HepG2 (cell line): ENCODE results near the gene VPS11. TPM values are rescaled to one million over a fixed set of nuclear protein-coding genes. Genes with fewer than 3 reads are reported as not detected.

Source experiments
- CBX2 ChIP-seq, 2 experiments: fragments of 200-600 bp in 1 of 2; sonication (generic); formaldehyde crosslinking in 1 of 2; IDR thresholded peaks; 2 replicates each; pipeline versions ENCODE4 v1.7.0 to v1.8.1; 2018 to 2022; ENCODE audit warnings: low read depth in 2 of 2, low read length in 1 of 2, mild to moderate bottlenecking in 1 of 2, missing genetic modification reagents in 1 of 2
- KDM6A ChIP-seq: IDR thresholded peaks from 2 replicates; pipeline ENCODE4 v1.6.1; 2016; ENCODE audit warnings: low read depth
- MAF1 ChIP-seq: sonication (generic); formaldehyde crosslinking; IDR thresholded peaks from 2 replicates; pipeline ENCODE4 v1.5.0; 2020; ENCODE audit warnings: missing genetic modification reagents, borderline replicate concordance
- MAZ ChIP-seq, 2 experiments: sonication (generic) in 1 of 2; formaldehyde crosslinking in 1 of 2; IDR thresholded peaks; 2 replicates each; pipeline versions ENCODE4 v1.5.0 to v1.6.1; 2012 to 2020; ENCODE audit warnings: low read depth in 2 of 2, mild to moderate bottlenecking in 2 of 2, borderline replicate concordance in 1 of 2, improper control_type of control experiment in 1 of 2, low read length in 1 of 2, missing genetic modification reagents in 1 of 2, moderate library complexity in 1 of 2
- MBD4 ChIP-seq: IDR thresholded peaks from 2 replicates; pipeline ENCODE4 v1.6.1; 2012; ENCODE audit warnings: low read length, inconsistent platforms, borderline replicate concordance
- NCOA1 ChIP-seq: sonication (generic); formaldehyde crosslinking; IDR thresholded peaks from 2 replicates; pipeline ENCODE4 v1.9.0; 2021; ENCODE audit warnings: missing genetic modification reagents
- NCOA2 ChIP-seq: sonication (generic); formaldehyde crosslinking; IDR thresholded peaks from 2 replicates; pipeline ENCODE4 v1.8.0; 2022; ENCODE audit warnings: inconsistent platforms
- NPAS2 ChIP-seq: sonication (generic); formaldehyde crosslinking; IDR thresholded peaks from 2 replicates; pipeline ENCODE4 v1.8.0; 2022; ENCODE audit warnings: mild to moderate bottlenecking, missing genetic modification reagents, borderline replicate concordance
- RBM22 ChIP-seq: fragments of 200-400 bp; formaldehyde crosslinking; optimal IDR thresholded peaks from 2 replicates; pipeline ENCODE3; 2017; ENCODE audit warnings: mild to moderate bottlenecking, low read length, moderate library complexity
- RXRA ChIP-seq: sonication (generic); formaldehyde crosslinking; IDR thresholded peaks from 2 replicates; pipeline ENCODE4 v1.5.1; 2020; ENCODE audit warnings: missing genetic modification reagents
- SAP130 ChIP-seq: IDR thresholded peaks from 2 replicates; pipeline ENCODE4 v1.6.1; 2016; ENCODE audit warnings: low read depth
- SOX5 ChIP-seq: IDR thresholded peaks from 2 replicates; pipeline ENCODE4 v1.6.1; 2016; ENCODE audit warnings: borderline replicate concordance
- ZC3H4 ChIP-seq: sonication (generic); formaldehyde crosslinking; IDR thresholded peaks from 2 replicates; pipeline ENCODE4 v1.4.0; 2020; ENCODE audit warnings: missing genetic modification reagents, borderline replicate concordance
- ZMYM2 ChIP-seq: sonication (generic); formaldehyde crosslinking; IDR thresholded peaks from 2 replicates; pipeline ENCODE4 v1.8.0; 2022; ENCODE audit warnings: mild to moderate bottlenecking, missing genetic modification reagents
- ZNF263 ChIP-seq: sonication (generic); formaldehyde crosslinking; IDR thresholded peaks from 2 replicates; pipeline ENCODE4 v1.4.0; 2020; ENCODE audit warnings: missing genetic modification reagents
- ZNF367 ChIP-seq: sonication (generic); formaldehyde crosslinking; IDR thresholded peaks from 2 replicates; pipeline ENCODE4 v1.4.0; 2020; ENCODE audit warnings: missing genetic modification reagents, borderline replicate concordance
- ZNF572 ChIP-seq: sonication (generic); formaldehyde crosslinking; IDR thresholded peaks from 2 replicates; pipeline ENCODE4 v1.5.1; 2020; ENCODE audit warnings: mild to moderate bottlenecking, missing genetic modification reagents
- ZNF629 ChIP-seq: sonication (generic); formaldehyde crosslinking; conservative IDR thresholded peaks from 2 replicates; pipeline ENCODE4 v1.5.0; 2020; ENCODE audit warnings: missing genetic modification reagents
- ZNF83 ChIP-seq: sonication (generic); formaldehyde crosslinking; IDR thresholded peaks from 2 replicates; pipeline ENCODE4 v1.4.0; 2020; ENCODE audit warnings: missing genetic modification reagents, mild to moderate bottlenecking, borderline replicate concordance
- ZNF883 ChIP-seq: sonication (generic); formaldehyde crosslinking; IDR thresholded peaks from 2 replicates; pipeline ENCODE4 v1.5.1; 2020; ENCODE audit warnings: mild to moderate bottlenecking, missing genetic modification reagents; ENCODE audit errors: not compliant biosample characterization
- polyA plus RNA-seq, 8 experiments: library from polyadenylated mRNA; depleted of rRNA in 3 of 8; stranded (reverse) in 7 of 8; unstranded in 1 of 8; fragments of >200 nt; fragmentation: Illumina TruSeq in 4 of 8; extraction: Trizol in 4 of 8; gene quantifications; 2 replicates each; pipeline versions ENCODE4 v1.2.1 to v1.2.3, GENCODE V29; 2011 to 2016; ENCODE audit warnings: low read depth in 4 of 8, missing spikeins in 1 of 8, mixed read lengths in 1 of 8; ENCODE audit not compliant: insufficient read depth in 1 of 8
- total RNA-seq, 5 experiments: library from RNA; depleted of rRNA; stranded (reverse); fragments of >200 nt; fragmentation: Illumina TruSeq; extraction: Trizol; gene quantifications; 2 replicates each; pipeline ENCODE4 v1.2.3, GENCODE V29; 2016; ENCODE audit warnings: low read depth in 1 of 5
- TF ChIP-seq, protein P1 (sequence below): IDR thresholded peaks from 2 replicates; pipeline ENCODE4 v1.6.1; 2016; ENCODE audit warnings: low read depth, control low read depth
- TF ChIP-seq, protein P2 (sequence below): sonication (generic); formaldehyde crosslinking; IDR thresholded peaks from 2 replicates; pipeline ENCODE4 v1.4.0; 2020; ENCODE audit warnings: missing genetic modification reagents, borderline replicate concordance
- TF ChIP-seq, protein P3 (sequence below): sonication (generic); formaldehyde crosslinking; IDR thresholded peaks from 2 replicates; pipeline ENCODE4 v1.4.0; 2020; ENCODE audit warnings: mild to moderate bottlenecking, low read depth, missing genetic modification reagents

Gene VPS11
- total and polyA plus RNA-seq, 2 of the 13 experiments (the other 11 are each of a cell fraction or from before 2014, with no cell fraction given), result 13.7 to 21.6 TPM

DNA sequence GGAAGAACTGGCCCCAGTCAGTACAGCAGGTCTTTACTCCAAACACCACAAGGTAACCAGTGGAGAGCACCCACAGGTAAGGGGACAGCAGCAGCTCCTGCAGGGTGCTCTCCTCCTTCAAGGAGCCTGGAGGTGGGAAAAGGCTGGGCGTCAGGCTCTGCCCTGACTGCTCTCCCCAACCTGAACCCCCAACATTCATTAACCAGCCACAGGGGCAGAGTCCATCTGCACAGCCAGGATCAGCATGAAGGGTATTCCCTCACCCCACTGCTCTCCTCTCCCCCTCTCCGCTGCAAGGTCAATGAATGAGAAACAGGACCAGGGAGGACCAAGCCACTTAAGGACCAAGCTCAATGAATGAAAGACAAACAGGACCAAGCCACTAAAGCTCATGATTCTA lies 40.6 kb upstream of the VPS11 start (continued):
- TF ChIP-seq ZMYM2 (CRISPR knock-in tag), result no peak
- TF ChIP-seq RBM22, result no peak
- no peak for TF ChIP-seq MAZ (IDR thresholded peaks at IDR 0.05; ENCODE audit: borderline replicate concordance, low read depth, low read length)
- no peak for TF ChIP-seq MAZ (CRISPR knock-in tag; IDR thresholded peaks at IDR 0.05; ENCODE audit: low read depth)
- no peak for TF ChIP-seq MAF1 (CRISPR knock-in tag)
- TF ChIP-seq ZNF83 (CRISPR knock-in tag), result no peak
- no peak for TF ChIP-seq ZNF883
- TF ChIP-seq ZC3H4 (CRISPR knock-in tag), result no peak
- peak; percentile 68 for TF ChIP-seq SAP130 (CRISPR knock-in tag)
- no peak for TF ChIP-seq MBD4
- TF ChIP-seq, protein P1, sequence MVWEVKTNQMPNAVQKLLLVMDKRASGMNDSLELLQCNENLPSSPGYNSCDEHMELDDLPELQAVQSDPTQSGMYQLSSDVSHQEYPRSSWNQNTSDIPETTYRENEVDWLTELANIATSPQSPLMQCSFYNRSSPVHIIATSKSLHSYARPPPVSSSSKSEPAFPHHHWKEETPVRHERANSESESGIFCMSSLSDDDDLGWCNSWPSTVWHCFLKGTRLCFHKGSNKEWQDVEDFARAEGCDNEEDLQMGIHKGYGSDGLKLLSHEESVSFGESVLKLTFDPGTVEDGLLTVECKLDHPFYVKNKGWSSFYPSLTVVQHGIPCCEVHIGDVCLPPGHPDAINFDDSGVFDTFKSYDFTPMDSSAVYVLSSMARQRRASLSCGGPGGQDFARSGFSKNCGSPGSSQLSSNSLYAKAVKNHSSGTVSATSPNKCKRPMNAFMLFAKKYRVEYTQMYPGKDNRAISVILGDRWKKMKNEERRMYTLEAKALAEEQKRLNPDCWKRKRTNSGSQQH (CRISPR knock-in tag), result 0 out of 2 replicates have a peak, but pooled peaks have one; percentile 68
- no peak for TF ChIP-seq SOX5 (CRISPR knock-in tag)
- TF ChIP-seq RXRA (CRISPR knock-in tag), result 0 out of 2 replicates have a peak, but pooled peaks have one; percentile 16
- peak; percentile 42; the same call in 1 of the 2 replicates for TF ChIP-seq NCOA2 (CRISPR knock-in tag)
- TF ChIP-seq ZNF263 (CRISPR knock-in tag), result peak; percentile 68
- TF ChIP-seq, protein P2, sequence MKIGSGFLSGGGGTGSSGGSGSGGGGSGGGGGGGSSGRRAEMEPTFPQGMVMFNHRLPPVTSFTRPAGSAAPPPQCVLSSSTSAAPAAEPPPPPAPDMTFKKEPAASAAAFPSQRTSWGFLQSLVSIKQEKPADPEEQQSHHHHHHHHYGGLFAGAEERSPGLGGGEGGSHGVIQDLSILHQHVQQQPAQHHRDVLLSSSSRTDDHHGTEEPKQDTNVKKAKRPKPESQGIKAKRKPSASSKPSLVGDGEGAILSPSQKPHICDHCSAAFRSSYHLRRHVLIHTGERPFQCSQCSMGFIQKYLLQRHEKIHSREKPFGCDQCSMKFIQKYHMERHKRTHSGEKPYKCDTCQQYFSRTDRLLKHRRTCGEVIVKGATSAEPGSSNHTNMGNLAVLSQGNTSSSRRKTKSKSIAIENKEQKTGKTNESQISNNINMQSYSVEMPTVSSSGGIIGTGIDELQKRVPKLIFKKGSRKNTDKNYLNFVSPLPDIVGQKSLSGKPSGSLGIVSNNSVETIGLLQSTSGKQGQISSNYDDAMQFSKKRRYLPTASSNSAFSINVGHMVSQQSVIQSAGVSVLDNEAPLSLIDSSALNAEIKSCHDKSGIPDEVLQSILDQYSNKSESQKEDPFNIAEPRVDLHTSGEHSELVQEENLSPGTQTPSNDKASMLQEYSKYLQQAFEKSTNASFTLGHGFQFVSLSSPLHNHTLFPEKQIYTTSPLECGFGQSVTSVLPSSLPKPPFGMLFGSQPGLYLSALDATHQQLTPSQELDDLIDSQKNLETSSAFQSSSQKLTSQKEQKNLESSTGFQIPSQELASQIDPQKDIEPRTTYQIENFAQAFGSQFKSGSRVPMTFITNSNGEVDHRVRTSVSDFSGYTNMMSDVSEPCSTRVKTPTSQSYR (CRISPR knock-in tag), result peak; percentile 67; the same call in 1 of the 2 replicates
- no peak for TF ChIP-seq ZNF572 (CRISPR knock-in tag)
- no peak for TF ChIP-seq ZNF629 (CRISPR knock-in tag)
- no peak for TF ChIP-seq NPAS2
- 0 out of 2 replicates have a peak, but pooled peaks have one; percentile 23 for TF ChIP-seq KDM6A (CRISPR knock-in tag)
- TF ChIP-seq ZNF367 (CRISPR knock-in tag), result no peak
- TF ChIP-seq, protein P3, sequence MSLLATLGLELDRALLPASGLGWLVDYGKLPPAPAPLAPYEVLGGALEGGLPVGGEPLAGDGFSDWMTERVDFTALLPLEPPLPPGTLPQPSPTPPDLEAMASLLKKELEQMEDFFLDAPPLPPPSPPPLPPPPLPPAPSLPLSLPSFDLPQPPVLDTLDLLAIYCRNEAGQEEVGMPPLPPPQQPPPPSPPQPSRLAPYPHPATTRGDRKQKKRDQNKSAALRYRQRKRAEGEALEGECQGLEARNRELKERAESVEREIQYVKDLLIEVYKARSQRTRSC (CRISPR knock-in tag), result no peak
- no peak for TF ChIP-seq CBX2 (IDR thresholded peaks at IDR 0.05; ENCODE audit: low read depth, low read length)
- TF ChIP-seq CBX2 (CRISPR knock-in tag; IDR thresholded peaks at IDR 0.05; ENCODE audit: low read depth), result no peak
- no peak for TF ChIP-seq NCOA1
